Measurements from ENCODE around the gene HSPA4. TPM values are rescaled to one million over a fixed set of nuclear protein-coding genes. Genes with fewer than 3 reads are reported as not detected.

HSPA4 gene
- total RNA-seq, 1 experiment from 2014 or later, result 237 TPM

- POLR2A ChIA-PET, result no interaction called here
Measured at GRCh38 chr5:133140311-133140710, 88.5 kb downstream of the HSPA4 start.

GRCh38 chr5:133141746-133142145, 89.9 kb downstream of the HSPA4 start:
- peaks cover 16% of the 10 kb centered on the region for H3K9me3 Mint-ChIP-seq (ENCODE audit: unreplicated experiment)
- no peak for DNase-seq
- intact Hi-C loops (cut with micrococcal nuclease; ENCODE audit: unreplicated experiment), result no loop called here
- no peaks in the 10 kb centered on the region for H3K4me1 ChIP-seq
- no peak overlapping the region for H3K27ac Mint-ChIP-seq (ENCODE audit: unreplicated experiment)
- no peaks in the 10 kb centered on the region for H3K4me1 Mint-ChIP-seq (ENCODE audit: low read depth, unreplicated experiment)
- no peak for TF ChIP-seq CTCF (IDR thresholded peaks at IDR 0.05; ENCODE audit: insufficient read depth in 1 of 2, low read depth in 1 of 2, low read length in 1 of 2, severe bottlenecking in 1 of 2, unreplicated experiment in 1 of 2)
- POLR2A ChIA-PET, result no interaction called here
- no peaks in the 10 kb centered on the region for H3K9me3 ChIP-seq
- H3K4me3 Mint-ChIP-seq (ENCODE audit: unreplicated experiment), result no peak overlapping the region
- no peaks in the 10 kb centered on the region for H3K36me3 ChIP-seq (ENCODE audit: control insufficient read depth, insufficient read depth, low read length)
- CTCF ChIA-PET, result no interaction called here
- H3K36me3 Mint-ChIP-seq (ENCODE audit: insufficient read depth, unreplicated experiment), result no peaks in the 10 kb centered on the region
- no peak overlapping the region for H3K4me3 ChIP-seq (ENCODE audit: low read depth, low read length)
- no peaks in the 10 kb centered on the region for H3K27me3 ChIP-seq (replicated peaks; ENCODE audit: control insufficient read depth, insufficient read depth, low read length)
- H3K27me3 Mint-ChIP-seq (ENCODE audit: insufficient read depth, unreplicated experiment), result peaks cover 7% of the 10 kb centered on the region
- no TSS peak for BruUV-seq (replicated peaks)

More at GRCh38 chr5:133140311-133140710, 88.5 kb downstream of the HSPA4 start:
- intact Hi-C loops (cut with micrococcal nuclease; ENCODE audit: unreplicated experiment), result no loop called here
- Mint-ChIP-seq H3K4me1 (ENCODE audit: low read depth, unreplicated experiment) (no peaks in the 10 kb centered on the region), H3K27me3 (ENCODE audit: insufficient read depth, unreplicated experiment) (peaks cover 16% of the 10 kb centered on the region), H3K9me3 (ENCODE audit: unreplicated experiment) (peaks cover 16% of the 10 kb centered on the region), H3K36me3 (ENCODE audit: insufficient read depth, unreplicated experiment) (no peaks in the 10 kb centered on the region), H3K4me3 (ENCODE audit: unreplicated experiment) (no peak overlapping the region), H3K27ac (ENCODE audit: unreplicated experiment) (no peak overlapping the region)
- H3K9me3 ChIP-seq, result no peaks in the 10 kb centered on the region
- no peaks in the 10 kb centered on the region for H3K4me1 ChIP-seq
- H3K36me3 ChIP-seq (ENCODE audit: control insufficient read depth, insufficient read depth, low read length), result no peaks in the 10 kb centered on the region
- DNase-seq, result no peak
- no peaks in the 10 kb centered on the region for H3K27me3 ChIP-seq (replicated peaks; ENCODE audit: control insufficient read depth, insufficient read depth, low read length)
- no TSS peak for BruUV-seq (replicated peaks)
- TF ChIP-seq CTCF (IDR thresholded peaks at IDR 0.05; ENCODE audit: insufficient read depth in 1 of 2, low read depth in 1 of 2, low read length in 1 of 2, severe bottlenecking in 1 of 2, unreplicated experiment in 1 of 2), result no peak
- CTCF ChIA-PET, result no interaction called here
- no peak overlapping the region for H3K4me3 ChIP-seq (ENCODE audit: low read depth, low read length)

GRCh38 chr5:133142782-133143181, 91.0 kb downstream of the HSPA4 start:
- Mint-ChIP-seq H3K4me1 (ENCODE audit: low read depth, unreplicated experiment) (no peaks in the 10 kb centered on the region), H3K36me3 (ENCODE audit: insufficient read depth, unreplicated experiment) (no peaks in the 10 kb centered on the region), H3K27me3 (ENCODE audit: insufficient read depth, unreplicated experiment) (peaks cover 6% of the 10 kb centered on the region), H3K4me3 (ENCODE audit: unreplicated experiment) (no peak overlapping the region), H3K9me3 (ENCODE audit: unreplicated experiment) (peaks cover 16% of the 10 kb centered on the region), H3K27ac (ENCODE audit: unreplicated experiment) (no peak overlapping the region)
- Histone ChIP-seq H3K27me3 (replicated peaks; ENCODE audit: control insufficient read depth, insufficient read depth, low read length) (no peaks in the 10 kb centered on the region), H3K4me1 (no peaks in the 10 kb centered on the region), H3K36me3 (ENCODE audit: control insufficient read depth, insufficient read depth, low read length) (no peaks in the 10 kb centered on the region), H3K9me3 (no peaks in the 10 kb centered on the region), H3K4me3 (ENCODE audit: low read depth, low read length) (no peak overlapping the region)
- no peak for DNase-seq
- TF ChIP-seq CTCF (IDR thresholded peaks at IDR 0.05; ENCODE audit: insufficient read depth in 1 of 2, low read depth in 1 of 2, low read length in 1 of 2, severe bottlenecking in 1 of 2, unreplicated experiment in 1 of 2), result no peak
- BruUV-seq (replicated peaks), result no TSS peak
- intact Hi-C loops (cut with micrococcal nuclease; ENCODE audit: unreplicated experiment), result no loop called here
- POLR2A ChIA-PET, result no interaction called here
- CTCF ChIA-PET, result no interaction called here

Measured in Caco-2 (cell line).